Mucosa of descending colon (tissue), 3 donors: ENCODE data around the gene DERA. TPM values are rescaled to one million over a fixed set of nuclear protein-coding genes. Genes with fewer than 3 reads are reported as not detected.
"Not testable (repeated sequence)": the region's sequence is repeated elsewhere in the genome, so short reads cannot be mapped to it uniquely, and the experiment has no call there.

Source experiments
- ATAC-seq: fragments of 200-7000 bp; cut with Tn5 transposase; one replicate; pipeline ENCODE4 v1.9.1; 2020; ENCODE audit warnings: mild to moderate bottlenecking, moderate library complexity
- DNase-seq, 3 donors: peaks; one replicate each; pipeline ENCODE4 v3.0.0-alpha.2; 2020
- H3K36me3 ChIP-seq: fragments of 200-600 bp; one replicate; pipeline ENCODE4 v1.8.0; 2021; ENCODE audit warnings: low read depth, mild to moderate bottlenecking
- H3K4me1 ChIP-seq: fragments of 200-600 bp; one replicate; pipeline ENCODE4 v1.8.0; 2021; ENCODE audit warnings: low read depth, mild to moderate bottlenecking
- H3K4me3 ChIP-seq: fragments of 200-600 bp; one replicate; pipeline ENCODE4 v1.8.0; 2021; ENCODE audit warnings: mild to moderate bottlenecking
- H3K9me3 ChIP-seq: fragments of 200-600 bp; one replicate; pipeline ENCODE4 v1.8.0; 2021; ENCODE audit warnings: mild to moderate bottlenecking
- intact Hi-C, 2 donors: fragments of 100-400 bp; cut with DNase I in 1 of 2; cut with micrococcal nuclease in 1 of 2; formaldehyde crosslinking; loops; one replicate each; pipeline versions ENCODE4 v1.11.0 to v1.11.1; 2022; cut with DNase I, micrococcal nuclease
- total RNA-seq, 3 donors: library from RNA; stranded (reverse); fragmentation: NEBNext Ultra II Directional in 2 of 3; extraction: Animal tissue kit (Norgen Biotek cat#: 25700) in 2 of 3; gene quantifications; one replicate each; pipeline versions ENCODE4 v1.2.1 to v1.2.4, GENCODE V29; 2021 to 2023
- TF ChIP-seq, protein P1 (sequence below): fragments of 200-600 bp; IDR thresholded peaks from one replicate; pipeline ENCODE4 v1.8.0; 2022; ENCODE audit warnings: antibody characterized with exemption, mild to moderate bottlenecking
- donor health status: DM: no; HTN: no; CAD: no; lungs with moderate emphysema.
- donor health status: DM: no; HTN: no; CAD: no.
- donor health status: DM: no; HTN: yes; CAD: no.

DERA gene
- total RNA-seq, 3 donors from 2014 or later: 53.1 to 77.3 (median 74.3) TPM

DNA sequence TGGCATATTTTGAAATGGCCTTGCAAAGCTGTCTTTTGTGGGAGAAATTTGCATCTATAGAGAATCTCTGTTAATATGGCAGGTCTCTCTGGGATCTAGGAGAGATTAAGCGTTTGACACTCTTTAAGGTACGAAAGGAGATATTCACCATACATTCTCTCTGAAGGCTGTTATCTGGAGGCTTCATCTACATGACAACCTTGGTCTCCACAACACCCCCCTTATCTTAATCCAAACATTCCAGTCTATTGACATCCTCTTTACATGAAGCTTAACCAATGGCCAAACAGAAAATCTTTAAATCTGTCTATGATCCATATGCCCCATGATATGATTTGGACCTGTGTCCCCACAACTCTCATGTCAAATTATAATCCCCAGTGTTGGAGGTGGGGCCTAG is 137.4 kb downstream of the DERA start:
- Histone ChIP-seq H3K4me1 (peaks cover 4% of the 10 kb centered on the region), H3K9me3 (peaks cover 5% of the 10 kb centered on the region), H3K36me3 (no peaks in the 10 kb centered on the region), H3K4me3 (no peak overlapping the region)
- intact Hi-C loops: no loop called here
- TF ChIP-seq, protein P1, sequence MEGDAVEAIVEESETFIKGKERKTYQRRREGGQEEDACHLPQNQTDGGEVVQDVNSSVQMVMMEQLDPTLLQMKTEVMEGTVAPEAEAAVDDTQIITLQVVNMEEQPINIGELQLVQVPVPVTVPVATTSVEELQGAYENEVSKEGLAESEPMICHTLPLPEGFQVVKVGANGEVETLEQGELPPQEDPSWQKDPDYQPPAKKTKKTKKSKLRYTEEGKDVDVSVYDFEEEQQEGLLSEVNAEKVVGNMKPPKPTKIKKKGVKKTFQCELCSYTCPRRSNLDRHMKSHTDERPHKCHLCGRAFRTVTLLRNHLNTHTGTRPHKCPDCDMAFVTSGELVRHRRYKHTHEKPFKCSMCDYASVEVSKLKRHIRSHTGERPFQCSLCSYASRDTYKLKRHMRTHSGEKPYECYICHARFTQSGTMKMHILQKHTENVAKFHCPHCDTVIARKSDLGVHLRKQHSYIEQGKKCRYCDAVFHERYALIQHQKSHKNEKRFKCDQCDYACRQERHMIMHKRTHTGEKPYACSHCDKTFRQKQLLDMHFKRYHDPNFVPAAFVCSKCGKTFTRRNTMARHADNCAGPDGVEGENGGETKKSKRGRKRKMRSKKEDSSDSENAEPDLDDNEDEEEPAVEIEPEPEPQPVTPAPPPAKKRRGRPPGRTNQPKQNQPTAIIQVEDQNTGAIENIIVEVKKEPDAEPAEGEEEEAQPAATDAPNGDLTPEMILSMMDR: no peak
- DNase-seq (no peak), ATAC-seq (no peak)

DNA sequence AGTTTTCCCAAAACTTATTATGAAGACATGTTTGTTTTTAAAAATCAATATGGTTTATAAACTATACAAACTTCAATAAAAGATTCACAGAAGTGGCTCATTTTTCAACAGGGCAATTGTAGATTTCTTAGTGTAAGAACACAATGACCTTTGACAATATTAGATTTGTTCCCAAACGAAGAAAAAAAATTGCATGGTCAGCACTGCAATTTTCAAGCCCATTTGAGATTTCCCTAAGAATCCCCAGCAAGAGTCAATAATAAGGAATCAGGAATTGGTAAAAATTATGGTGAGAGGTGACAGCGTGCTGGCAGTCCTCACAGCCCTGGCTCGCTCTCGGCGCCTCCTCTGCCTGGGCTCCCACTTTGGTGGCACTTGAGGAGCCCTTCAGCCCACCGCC is 145.8 kb downstream of the DERA start:
- DNase-seq: no peak
- Histone ChIP-seq H3K9me3 (no peaks in the 10 kb centered on the region), H3K36me3 (no peaks in the 10 kb centered on the region), H3K4me3 (no peak overlapping the region), H3K4me1 (no peaks in the 10 kb centered on the region)
- intact Hi-C loops: no loop called here
- ATAC-seq: no peak
- TF ChIP-seq, protein P1: no peak

DNA sequence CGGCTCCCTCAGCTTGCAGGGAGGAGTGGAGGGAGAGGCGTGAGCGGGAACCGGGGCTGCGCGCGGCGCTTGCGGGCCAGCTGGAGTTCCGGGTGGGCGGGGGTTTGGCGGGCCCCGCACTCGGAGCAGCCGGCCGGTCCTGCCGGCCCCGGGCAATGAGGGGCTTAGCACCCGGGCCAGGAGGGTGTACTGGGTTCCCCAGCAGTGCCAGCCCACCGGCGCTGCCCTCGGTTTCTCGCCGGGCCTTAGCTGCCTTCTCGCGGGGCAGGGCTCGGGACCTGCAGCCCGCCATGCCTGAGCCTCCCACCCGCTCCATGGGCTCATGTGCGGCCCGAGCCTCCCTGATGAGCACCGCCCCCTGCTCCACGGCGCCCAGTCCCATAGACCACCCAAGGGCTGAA is 146.2 kb downstream of the DERA start:
- DNase-seq: peak in 1 of 3 donors; percentile 18
- intact Hi-C loops, H3K36me3 ChIP-seq, H3K4me1 ChIP-seq, H3K4me3 ChIP-seq, ATAC-seq, H3K9me3 ChIP-seq: not testable (repeated sequence)

DNA sequence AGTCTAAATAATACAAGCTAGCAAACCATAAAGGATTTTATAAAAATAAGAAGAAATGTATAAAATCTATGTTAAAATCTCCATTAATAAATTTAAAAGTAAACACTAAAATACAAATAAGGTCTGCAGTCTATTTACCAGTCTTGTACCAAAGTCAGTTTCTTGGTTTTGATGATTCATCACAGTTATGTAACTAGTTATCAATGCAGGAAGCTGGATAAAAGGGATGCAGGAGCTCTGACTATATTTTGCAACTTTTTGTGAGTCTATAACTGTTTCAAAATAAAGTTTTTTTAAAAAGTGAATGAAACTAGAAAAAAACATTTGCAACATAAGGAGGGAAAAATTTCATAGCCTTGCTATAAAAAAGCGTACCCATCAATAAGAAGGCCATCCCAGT is 151.5 kb downstream of the DERA start:
- DNase-seq: no peak
- intact Hi-C loops: no loop called here
- Histone ChIP-seq H3K4me1 (no peaks in the 10 kb centered on the region), H3K36me3 (no peaks in the 10 kb centered on the region), H3K4me3 (no peak overlapping the region), H3K9me3 (no peaks in the 10 kb centered on the region)
- TF ChIP-seq, protein P1: no peak
- no peak for ATAC-seq

DNA sequence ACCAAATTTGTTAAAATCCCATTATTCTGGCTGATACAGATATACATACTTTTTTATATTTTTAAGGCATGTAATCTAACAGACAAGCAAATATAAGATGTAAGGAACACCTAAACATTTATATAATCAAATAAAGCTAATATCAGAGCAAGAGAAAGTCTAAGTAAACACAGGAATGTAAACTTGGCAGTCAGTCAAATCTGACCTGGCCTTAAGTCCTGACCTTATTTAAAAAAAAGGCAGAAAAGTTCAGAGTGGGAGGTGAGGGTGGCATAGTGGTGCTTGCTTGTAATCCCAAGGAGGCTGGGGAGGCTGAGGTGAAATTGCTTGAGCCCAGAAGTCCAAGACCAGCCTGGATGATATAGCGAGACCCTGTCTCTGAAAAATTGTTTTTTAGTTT is 152.6 kb downstream of the DERA start:
- Histone ChIP-seq H3K36me3 (no peaks in the 10 kb centered on the region), H3K4me3 (no peak overlapping the region), H3K9me3 (no peaks in the 10 kb centered on the region), H3K4me1 (no peaks in the 10 kb centered on the region)
- DNase-seq (no peak), ATAC-seq (no peak)
- TF ChIP-seq, protein P1: no peak
- intact Hi-C loops: no loop called here

DNA sequence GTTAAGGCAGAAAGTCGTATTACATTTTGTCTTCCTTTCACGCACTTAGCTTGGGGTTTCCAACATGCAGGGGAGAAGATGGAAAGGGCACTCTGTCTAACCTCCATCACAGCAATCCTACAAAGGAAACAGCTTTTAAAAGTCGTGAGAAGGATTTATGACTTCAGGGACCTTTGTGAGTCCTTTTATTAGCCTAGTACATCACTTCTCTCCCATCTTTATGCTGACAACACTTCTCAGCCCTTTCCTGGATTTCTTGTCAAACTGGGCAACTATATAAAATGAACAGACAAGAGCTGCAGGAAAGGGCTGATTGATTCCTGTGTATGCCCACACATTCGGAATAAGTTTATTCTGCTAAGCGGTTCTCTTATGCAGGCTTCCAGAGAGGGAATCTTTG is 159.0 kb downstream of the DERA start:
- intact Hi-C loops: no loop called here
- Histone ChIP-seq H3K36me3 (no peaks in the 10 kb centered on the region), H3K4me3 (no peak overlapping the region), H3K9me3 (no peaks in the 10 kb centered on the region), H3K4me1 (no peaks in the 10 kb centered on the region)
- ATAC-seq: no peak
- no peak for DNase-seq
- TF ChIP-seq, protein P1: no peak
